DOHH2 (cell line): ENCODE data around the gene SLC5A11.
"Not testable (repeated sequence)": the region's sequence is repeated elsewhere in the genome, so short reads cannot be mapped to it uniquely, and the experiment has no call there.

Experiments used
- H3F3A ChIP-seq: fragments of 200-600 bp; sonication (generic), shearing (Covaris generic); 2 replicates; pipeline ENCODE4 v1.6.0; 2016; ENCODE audit warnings: antibody characterized with exemption, mild to moderate bottlenecking; ENCODE audit not compliant: control insufficient read depth, insufficient read depth
- H3K27ac ChIP-seq: fragments of 200-600 bp; sonication (generic); 2 replicates; pipeline ENCODE4 v1.5.1; 2014; ENCODE audit warnings: low read depth, mild to moderate bottlenecking, low read length, moderate library complexity
- H3K27me3 ChIP-seq: fragments of 200-600 bp; sonication (generic); 2 replicates; pipeline ENCODE4 v1.6.1; 2014; ENCODE audit warnings: mild to moderate bottlenecking, low read length, mixed read lengths; ENCODE audit not compliant: control insufficient read depth
- H3K36me3 ChIP-seq: fragments of 200-600 bp; sonication (generic); 2 replicates; pipeline ENCODE4 v1.6.1; 2014; ENCODE audit warnings: mild to moderate bottlenecking, low read length, moderate library complexity, mixed read lengths; ENCODE audit not compliant: control insufficient read depth
- H3K4me1 ChIP-seq: fragments of 200-600 bp; sonication (generic); 2 replicates; pipeline ENCODE4 v1.6.1; 2014; ENCODE audit warnings: mild to moderate bottlenecking, low read length, mixed read lengths; ENCODE audit not compliant: control insufficient read depth
- H3K4me2 ChIP-seq: fragments of 200-600 bp; sonication (generic); 2 replicates; pipeline ENCODE4 v1.6.0; 2014; ENCODE audit warnings: mild to moderate bottlenecking, low read length, moderate library complexity
- H3K4me3 ChIP-seq: fragments of 200-600 bp; sonication (generic); 2 replicates; pipeline ENCODE4 v1.5.1; 2014; ENCODE audit warnings: mild to moderate bottlenecking, low read length, mixed read lengths
- H3K79me2 ChIP-seq: fragments of 200-600 bp; sonication (generic); 2 replicates; pipeline ENCODE4 v1.6.1; 2014; ENCODE audit warnings: mild to moderate bottlenecking, low read length, mixed read lengths; ENCODE audit not compliant: control insufficient read depth
- H3K9me2 ChIP-seq: fragments of 200-600 bp; sonication (generic); replicated peaks from 2 replicates; pipeline ENCODE4 v1.6.1; 2014; ENCODE audit warnings: mild to moderate bottlenecking, low read length, mixed read lengths; ENCODE audit not compliant: control insufficient read depth
- H3K9me3 ChIP-seq: fragments of 200-600 bp; sonication (generic); 2 replicates; pipeline ENCODE4 v1.6.1; 2014; ENCODE audit warnings: antibody characterized with exemption, low read length, mixed read lengths; ENCODE audit not compliant: control insufficient read depth, insufficient read depth
- H4K20me1 ChIP-seq: fragments of 200-600 bp; sonication (generic); 2 replicates; pipeline ENCODE4 v1.6.0; 2014; ENCODE audit warnings: low read depth, mild to moderate bottlenecking, antibody characterized with exemption, low read length, moderate library complexity; ENCODE audit not compliant: control insufficient read depth, insufficient read depth
- EZH2phosphoT487 ChIP-seq: fragments of 200-600 bp; sonication (generic); IDR thresholded peaks from 2 replicates; pipeline ENCODE4 v1.6.1; 2017; ENCODE audit warnings: borderline replicate concordance, mild to moderate bottlenecking, antibody characterized with exemption, low read length, moderate library complexity, mixed read lengths
- TF ChIP-seq, protein P1 (sequence below): fragments of 200-600 bp; sonication (generic); IDR thresholded peaks from one replicate; pipeline ENCODE4 v1.5.1; 2014; ENCODE audit warnings: antibody characterized with exemption, mild to moderate bottlenecking, low read depth, low read length; ENCODE audit not compliant: poor library complexity, severe bottlenecking

SLC5A11 gene

DNA sequence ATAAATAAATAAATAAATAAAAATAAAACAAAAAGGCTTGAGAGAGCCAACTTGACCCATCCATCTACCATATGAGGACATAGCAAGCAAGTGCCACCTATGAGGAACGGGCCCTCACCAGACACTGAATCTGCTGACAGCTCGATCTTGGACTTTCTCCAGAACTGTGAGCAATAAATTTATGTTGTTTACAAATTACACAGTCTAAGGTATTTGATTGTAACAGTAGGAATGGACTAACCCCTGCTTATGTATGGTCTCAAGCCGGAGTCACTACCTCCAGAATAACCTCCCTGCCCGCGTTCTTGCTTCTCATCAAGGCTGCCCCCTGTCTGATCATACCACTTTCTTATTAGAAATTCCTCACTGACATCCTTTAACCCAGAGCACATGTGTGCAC is 9.9 kb downstream of the SLC5A11 start:
- Histone ChIP-seq H3K27ac (no peak overlapping the region), H3K79me2 (no peaks in the 10 kb centered on the region), H3K36me3 (no peaks in the 10 kb centered on the region), H3K9me3 (no peaks in the 10 kb centered on the region), H4K20me1 (no peaks in the 10 kb centered on the region), H3K9me2 (no peaks in the 10 kb centered on the region), H3K27me3 (no peaks in the 10 kb centered on the region), H3K4me3 (no peak overlapping the region), H3K4me2 (no peak overlapping the region), H3F3A (no peaks in the 10 kb centered on the region), H3K4me1 (no peaks in the 10 kb centered on the region)
- no peak for TF ChIP-seq EZH2phosphoT487
- TF ChIP-seq, protein P1, sequence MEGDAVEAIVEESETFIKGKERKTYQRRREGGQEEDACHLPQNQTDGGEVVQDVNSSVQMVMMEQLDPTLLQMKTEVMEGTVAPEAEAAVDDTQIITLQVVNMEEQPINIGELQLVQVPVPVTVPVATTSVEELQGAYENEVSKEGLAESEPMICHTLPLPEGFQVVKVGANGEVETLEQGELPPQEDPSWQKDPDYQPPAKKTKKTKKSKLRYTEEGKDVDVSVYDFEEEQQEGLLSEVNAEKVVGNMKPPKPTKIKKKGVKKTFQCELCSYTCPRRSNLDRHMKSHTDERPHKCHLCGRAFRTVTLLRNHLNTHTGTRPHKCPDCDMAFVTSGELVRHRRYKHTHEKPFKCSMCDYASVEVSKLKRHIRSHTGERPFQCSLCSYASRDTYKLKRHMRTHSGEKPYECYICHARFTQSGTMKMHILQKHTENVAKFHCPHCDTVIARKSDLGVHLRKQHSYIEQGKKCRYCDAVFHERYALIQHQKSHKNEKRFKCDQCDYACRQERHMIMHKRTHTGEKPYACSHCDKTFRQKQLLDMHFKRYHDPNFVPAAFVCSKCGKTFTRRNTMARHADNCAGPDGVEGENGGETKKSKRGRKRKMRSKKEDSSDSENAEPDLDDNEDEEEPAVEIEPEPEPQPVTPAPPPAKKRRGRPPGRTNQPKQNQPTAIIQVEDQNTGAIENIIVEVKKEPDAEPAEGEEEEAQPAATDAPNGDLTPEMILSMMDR: no peak

DNA sequence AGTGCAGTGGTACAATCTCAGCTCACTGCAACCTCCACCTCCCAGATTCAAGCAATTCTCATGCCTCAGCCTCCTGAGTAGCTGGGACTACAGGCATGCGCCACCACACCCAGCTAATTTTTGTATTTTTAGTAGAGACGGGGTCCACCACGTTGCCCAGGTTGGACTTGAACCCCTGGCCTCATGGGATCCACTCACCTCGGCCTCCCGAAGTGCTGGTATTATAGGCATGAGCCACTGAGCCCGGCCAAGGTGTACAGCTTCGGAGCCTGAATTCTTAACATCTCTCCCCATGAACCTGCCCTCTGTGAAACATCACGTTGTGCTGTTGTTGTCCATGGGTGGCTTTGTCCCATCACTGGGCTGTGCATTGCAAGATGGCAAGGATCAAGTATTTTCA is 11.1 kb downstream of the SLC5A11 start:
- H3K4me1 ChIP-seq, H3K27me3 ChIP-seq, H3K9me3 ChIP-seq, H3K4me3 ChIP-seq, H3F3A ChIP-seq, H3K9me2 ChIP-seq, H3K4me2 ChIP-seq, H4K20me1 ChIP-seq, H3K36me3 ChIP-seq, H3K27ac ChIP-seq, H3K79me2 ChIP-seq: not testable (repeated sequence)

GRCh38 chr16:24858219-24859041 is 12.7 kb downstream of the SLC5A11 start:
- Histone ChIP-seq H3K4me2 (no peak overlapping the region), H3F3A (no peaks in the 10 kb centered on the region), H3K36me3 (no peaks in the 10 kb centered on the region), H4K20me1 (no peaks in the 10 kb centered on the region), H3K79me2 (no peaks in the 10 kb centered on the region), H3K4me1 (no peaks in the 10 kb centered on the region), H3K27ac (no peak overlapping the region), H3K9me2 (no peaks in the 10 kb centered on the region), H3K9me3 (no peaks in the 10 kb centered on the region), H3K27me3 (no peaks in the 10 kb centered on the region), H3K4me3 (no peak overlapping the region)
- TF ChIP-seq, protein P1: no peak
- TF ChIP-seq EZH2phosphoT487: no peak

- Histone ChIP-seq H3K9me2 (no peaks in the 10 kb centered on the region), H3K4me1 (no peaks in the 10 kb centered on the region), H3K27ac (no peak overlapping the region), H4K20me1 (no peaks in the 10 kb centered on the region), H3K4me2 (no peak overlapping the region), H3K27me3 (no peaks in the 10 kb centered on the region), H3K79me2 (no peaks in the 10 kb centered on the region), H3F3A (no peaks in the 10 kb centered on the region), H3K36me3 (no peaks in the 10 kb centered on the region), H3K9me3 (no peaks in the 10 kb centered on the region), H3K4me3 (no peak overlapping the region)
- TF ChIP-seq, protein P1: no peak
- TF ChIP-seq EZH2phosphoT487: no peak
These were observed 15.7 kb downstream of the SLC5A11 start for GRCh38 chr16:24861461-24861860.
